Measurements from ENCODE around the gene SCAMP1. TPM values are rescaled to one million over a fixed set of nuclear protein-coding genes. Genes with fewer than 3 reads are reported as not detected.
"Not testable (repeated sequence)": the region's sequence is repeated elsewhere in the genome, so short reads cannot be mapped to it uniquely, and the experiment has no call there.

The SCAMP1 gene
- total RNA-seq, 4 donors from 2014 or later: 28.3 to 33.1 (median 30.9) TPM

GRCh38 chr5:78377056-78377717 is 16.8 kb downstream of the SCAMP1 start:
- WGBS, 2 donors: 14 to 19% methylated on average over 3 of the region's 3 CpGs
- intact Hi-C loops (cut with DNase I; ENCODE audit: low total_unique reads): no loop called here
- DNase-seq (ENCODE audit: low spot score in 2 of 2): no peak
- TF ChIP-seq CTCF (IDR thresholded peaks at IDR 0.05) (no peak), POLR2A (IDR thresholded peaks at IDR 0.05) (no peak)
- no peak overlapping the region for H3K4me3 ChIP-seq (ENCODE audit: low read depth, poor library complexity, severe bottlenecking)

- no peak overlapping the region for H3K4me3 ChIP-seq (ENCODE audit: low read depth, poor library complexity, severe bottlenecking)
- intact Hi-C loops (cut with DNase I; ENCODE audit: low total_unique reads): no loop called here
- DNase-seq (ENCODE audit: low spot score in 2 of 2): no peak
- WGBS, 2 donors: 80 to 82% methylated on average over 4 of the region's 4 CpGs
- TF ChIP-seq CTCF (IDR thresholded peaks at IDR 0.05) (no peak), POLR2A (IDR thresholded peaks at IDR 0.05) (no peak)
These were observed 17.3 kb downstream of the SCAMP1 start for GRCh38 chr5:78377718-78378105.

- H3K4me3 ChIP-seq (ENCODE audit: low read depth, poor library complexity, severe bottlenecking): no peak overlapping the region
- 93 to 95% methylated on average over 11 of the region's 11 CpGs for WGBS, 2 donors
- no peak for TF ChIP-seq POLR2A (IDR thresholded peaks at IDR 0.05)
- no peak for TF ChIP-seq CTCF (IDR thresholded peaks at IDR 0.05)
- intact Hi-C loops (cut with DNase I; ENCODE audit: low total_unique reads): no loop called here
- DNase-seq (ENCODE audit: low spot score in 2 of 2): no peak
These were observed 27.2 kb downstream of the SCAMP1 start for GRCh38 chr5:78387468-78388153.

- WGBS, 2 donors: 98 to 100% methylated on average over 1 to 13 of the region's 28 CpGs
- intact Hi-C loops (cut with DNase I; ENCODE audit: low total_unique reads); DNase-seq (ENCODE audit: low spot score in 2 of 2); H3K4me3 ChIP-seq (ENCODE audit: low read depth, poor library complexity, severe bottlenecking): not testable (repeated sequence)
These were observed 30.9 kb downstream of the SCAMP1 start for GRCh38 chr5:78391357-78391756.

GRCh38 chr5:78397831-78398230 is 37.4 kb downstream of the SCAMP1 start:
- intact Hi-C loops (cut with DNase I; ENCODE audit: low total_unique reads): no loop called here
- H3K4me3 ChIP-seq (ENCODE audit: low read depth, poor library complexity, severe bottlenecking): no peak overlapping the region
- TF ChIP-seq CTCF (IDR thresholded peaks at IDR 0.05) (no peak), POLR2A (IDR thresholded peaks at IDR 0.05) (no peak)
- DNase-seq (ENCODE audit: low spot score in 2 of 2): no peak
- WGBS, 2 donors: 60 to 70% methylated on average over 2 of the region's 2 CpGs

GRCh38 chr5:78399116-78399515 is 38.7 kb downstream of the SCAMP1 start:
- intact Hi-C loops (cut with DNase I; ENCODE audit: low total_unique reads): no loop called here
- no peak overlapping the region for H3K4me3 ChIP-seq (ENCODE audit: low read depth, poor library complexity, severe bottlenecking)
- DNase-seq (ENCODE audit: low spot score in 2 of 2): no peak
- TF ChIP-seq POLR2A (IDR thresholded peaks at IDR 0.05) (no peak), CTCF (IDR thresholded peaks at IDR 0.05) (no peak)

All from lower leg skin (tissue), 4 donors.